ENCODE data around the gene MLST8. TPM values are rescaled to one million over a fixed set of nuclear protein-coding genes. Genes with fewer than 3 reads are reported as not detected.

Gene MLST8
- polyA plus RNA-seq, 3 donors: 29.9 to 54.3 (median 30.5) TPM

- no peaks in the 10 kb centered on the region for H3K27me3 ChIP-seq (ENCODE audit: control insufficient read depth in 2 of 2, insufficient read depth in 2 of 2, low read length in 2 of 2)
- WGBS (ENCODE audit: insufficient coverage): 98% methylated on average over 8 of the region's 9 CpGs
- H3K79me2 ChIP-seq (ENCODE audit: insufficient read depth, low read length): peaks cover 41% of the 10 kb centered on the region
- no peak overlapping the region for H3K4me2 ChIP-seq (replicated peaks; ENCODE audit: extremely low read depth, low read length, poor library complexity, severe bottlenecking)
- Mint-ChIP-seq H3K4me1 (peaks cover 45% of the 10 kb centered on the region), H3K4me3 (no peak overlapping the region), H3K27ac (no peak overlapping the region), H3K9me3 (peaks cover 0 to 2% (median 0%) of the 10 kb centered on the region in 7 donors), H3K27me3 (ENCODE audit: low read depth in 3 of 3) (peaks cover 0 to 4% (median 2%) of the 10 kb centered on the region in 3 donors), H3K36me3 (peaks cover 23 to 43% of the 10 kb centered on the region in 2 donors)
- H3K9me3 ChIP-seq (replicated peaks in 1 of 2; ENCODE audit: control insufficient read depth in 1 of 2, insufficient read depth in 1 of 2, low read length in 2 of 2): no peaks in the 10 kb centered on the region
- H3K27ac ChIP-seq (ENCODE audit: low read depth in 1 of 2, low read length in 2 of 2): no peak overlapping the region
- no peak overlapping the region for H3K4me3 ChIP-seq (replicated peaks in 1 of 3; ENCODE audit: low read depth in 2 of 3, low read length in 3 of 3)
- TF ChIP-seq CTCF (IDR thresholded peaks at IDR 0.05): no peak
- no peak overlapping the region for H3K9ac ChIP-seq (ENCODE audit: insufficient read depth, low read length, poor library complexity, severe bottlenecking)
- H3K36me3 ChIP-seq (replicated peaks in 1 of 2; ENCODE audit: control insufficient read depth in 1 of 2, insufficient read depth in 2 of 2, low read length in 2 of 2): peaks cover 29 to 38% of the 10 kb centered on the region in 2 donors
- no peak overlapping the region for H2AFZ ChIP-seq (ENCODE audit: insufficient read depth, low read depth, low read length, poor library complexity, severe bottlenecking)
- intact Hi-C loops (cut with micrococcal nuclease): loop anchor here (5.0 kb wide), 2 partner anchors 51 to 59 kb away; partner anchors contain the start of genes RNPS1 (in 2 of the 2) and TRAF7 (in 1 of the 2)
- peaks cover 43 to 49% of the 10 kb centered on the region in 2 donors for H3K4me1 ChIP-seq (ENCODE audit: control insufficient read depth in 1 of 2, insufficient read depth in 2 of 2, low read length in 2 of 2)
- peaks cover 47% of the 10 kb centered on the region for H4K20me1 ChIP-seq (ENCODE audit: insufficient read depth, low read length)
- DNase-seq: no peak
Observed at GRCh38 chr16:2208772-2209171, 3.5 kb downstream of the MLST8 start.

- DNase-seq: no peak
- intact Hi-C loops (cut with micrococcal nuclease): loop anchor here (5.0 kb wide), 2 partner anchors 52 to 58 kb away; partner anchors contain the start of genes RNPS1 (in 2 of the 2) and TRAF7 (in 1 of the 2)
- TF ChIP-seq CTCF (IDR thresholded peaks at IDR 0.05): no peak
- no peak overlapping the region for H3K27ac ChIP-seq (ENCODE audit: low read depth in 1 of 2, low read length in 2 of 2)
- Mint-ChIP-seq H3K36me3 (peaks cover 23 to 43% of the 10 kb centered on the region in 2 donors), H3K9me3 (peaks cover 0 to 2% (median 0%) of the 10 kb centered on the region in 7 donors), H3K4me1 (peaks cover 44% of the 10 kb centered on the region), H3K4me3 (no peak overlapping the region), H3K27me3 (ENCODE audit: low read depth in 3 of 3) (peaks cover 0 to 4% (median 2%) of the 10 kb centered on the region in 3 donors), H3K27ac (no peak overlapping the region)
- H3K4me1 ChIP-seq (ENCODE audit: control insufficient read depth in 1 of 2, insufficient read depth in 2 of 2, low read length in 2 of 2): peaks cover 43 to 51% of the 10 kb centered on the region in 2 donors
- no peak overlapping the region for H2AFZ ChIP-seq (ENCODE audit: insufficient read depth, low read depth, low read length, poor library complexity, severe bottlenecking)
- H3K36me3 ChIP-seq (replicated peaks in 1 of 2; ENCODE audit: control insufficient read depth in 1 of 2, insufficient read depth in 2 of 2, low read length in 2 of 2): peaks cover 29 to 38% of the 10 kb centered on the region in 2 donors
- peaks cover 47% of the 10 kb centered on the region for H3K79me2 ChIP-seq (ENCODE audit: insufficient read depth, low read length)
- H3K9me3 ChIP-seq (replicated peaks in 1 of 2; ENCODE audit: control insufficient read depth in 1 of 2, insufficient read depth in 1 of 2, low read length in 2 of 2): no peaks in the 10 kb centered on the region
- H3K4me2 ChIP-seq (replicated peaks; ENCODE audit: extremely low read depth, low read length, poor library complexity, severe bottlenecking): no peak overlapping the region
- H3K4me3 ChIP-seq (replicated peaks in 1 of 3; ENCODE audit: low read depth in 2 of 3, low read length in 3 of 3): no peak overlapping the region
- H4K20me1 ChIP-seq (ENCODE audit: insufficient read depth, low read length): peaks cover 47% of the 10 kb centered on the region
- 84% methylated on average over 21 of the region's 29 CpGs for WGBS (ENCODE audit: insufficient coverage)
- H3K9ac ChIP-seq (ENCODE audit: insufficient read depth, low read length, poor library complexity, severe bottlenecking): no peak overlapping the region
- no peaks in the 10 kb centered on the region for H3K27me3 ChIP-seq (ENCODE audit: control insufficient read depth in 2 of 2, insufficient read depth in 2 of 2, low read length in 2 of 2)
Observed at GRCh38 chr16:2209258-2210008, 4.2 kb downstream of the MLST8 start.

All from CD14-positive monocyte (primary cell).